Measurements from ENCODE around the gene CDH3. TPM values are rescaled to one million over a fixed set of nuclear protein-coding genes. Genes with fewer than 3 reads are reported as not detected.

The CDH3 gene
- total RNA-seq, 1 donor from 2014 or later: not detected

- Histone ChIP-seq H3K4me1 (peaks cover 0 to 6% of the 10 kb centered on the region in 2 donors), H3K27ac (no peak overlapping the region), H3K4me3 (no peak overlapping the region), H3K27me3 (peaks cover 17% of the 10 kb centered on the region), H3K36me3 (no peaks in the 10 kb centered on the region), H3K9me3 (no peaks in the 10 kb centered on the region)
- TF ChIP-seq CTCF (IDR thresholded peaks at IDR 0.05): no peak
- no peak for DNase-seq (ENCODE audit: low spot score in 2 of 2)
- intact Hi-C loops (cut with DNase I): no loop called here
Observed at GRCh38 chr16:68733570-68733969, 88.5 kb downstream of the CDH3 start.

- peaks cover 17% of the 10 kb centered on the region for H3K27me3 ChIP-seq
Observed at GRCh38 chr16:68734782-68735181, 89.7 kb downstream of the CDH3 start.

GRCh38 chr16:68736561-68736960, 91.5 kb downstream of the CDH3 start:
- intact Hi-C loops (cut with DNase I): no loop called here
- Histone ChIP-seq H3K4me3 (no peak overlapping the region), H3K4me1 (peaks cover 0 to 6% of the 10 kb centered on the region in 2 donors), H3K36me3 (no peaks in the 10 kb centered on the region), H3K9me3 (no peaks in the 10 kb centered on the region), H3K27me3 (peaks cover 17% of the 10 kb centered on the region), H3K27ac (no peak overlapping the region)
- no peak for DNase-seq (ENCODE audit: low spot score in 2 of 2)
- no peak for TF ChIP-seq CTCF (IDR thresholded peaks at IDR 0.05)

More at GRCh38 chr16:68734782-68735181, 89.7 kb downstream of the CDH3 start:
- Histone ChIP-seq H3K27ac (no peak overlapping the region), H3K36me3 (no peaks in the 10 kb centered on the region), H3K4me3 (no peak overlapping the region), H3K4me1 (peaks cover 0 to 6% of the 10 kb centered on the region in 2 donors), H3K9me3 (no peaks in the 10 kb centered on the region)
- intact Hi-C loops (cut with DNase I): no loop called here
- TF ChIP-seq CTCF (IDR thresholded peaks at IDR 0.05): no peak
- DNase-seq (ENCODE audit: low spot score in 2 of 2): no peak

- Histone ChIP-seq H3K4me1 (peaks cover 0 to 6% of the 10 kb centered on the region in 2 donors), H3K27me3 (peaks cover 17% of the 10 kb centered on the region), H3K4me3 (peak within 1 kb of the TSS; percentile 5 to 16), H3K9me3 (no peaks in the 10 kb centered on the region), H3K27ac (no peak within 1 kb of the TSS), H3K36me3 (no peaks in the 10 kb centered on the region)
- DNase-seq (ENCODE audit: low spot score in 2 of 2): no peak
- intact Hi-C loops (cut with DNase I): no loop called here
- TF ChIP-seq CTCF (IDR thresholded peaks at IDR 0.05): no peak
Observed at GRCh38 chr16:68737046-68737729, 92.1 kb downstream of the CDH3 start, which contains the start of gene CDH1. TSS of gene CDH1 (plus strand) at chr16:68737292. CDS start at chr16:68737416, 124 bp downstream.

- no peaks in the 10 kb centered on the region for H3K36me3 ChIP-seq
- TF ChIP-seq CTCF (IDR thresholded peaks at IDR 0.05): no peak
- intact Hi-C loops (cut with DNase I): no loop called here
- H3K27me3 ChIP-seq: peaks cover 17% of the 10 kb centered on the region
- H3K27ac ChIP-seq: no peak overlapping the region
- H3K4me1 ChIP-seq: peaks cover 0 to 6% of the 10 kb centered on the region in 2 donors
- H3K9me3 ChIP-seq: no peaks in the 10 kb centered on the region
- DNase-seq (ENCODE audit: low spot score in 2 of 2): no peak
- H3K4me3 ChIP-seq: no peak overlapping the region
Observed at GRCh38 chr16:68737730-68738629, 92.9 kb downstream of the CDH3 start.
